Fibroblast of the conjunctiva (primary cell): ENCODE measurements around the gene ZNF202.
"Not testable (repeated sequence)": the region's sequence is repeated elsewhere in the genome, so short reads cannot be mapped to it uniquely, and the experiment has no call there.

Source experiments
- DNase-seq: peaks from one replicate; pipeline ENCODE4 v3.0.0-alpha.2; 2010; ENCODE audit warnings: low read depth

The ZNF202 gene

GRCh38 chr11:123741159-123742030, at the start of gene ZNF202:
Gene ZNF202, minus strand, starts transcription at chr11:123741660. Its CDS starts 10,772 bp downstream, at chr11:123730888.
- DNase-seq: peak; percentile 68

- DNase-seq: no peak
These were observed 42.1 kb upstream of the ZNF202 start for GRCh38 chr11:123783536-123783935.

- no peak for DNase-seq
These were observed 37.1 kb upstream of the ZNF202 start for GRCh38 chr11:123778511-123778910.

GRCh38 chr11:123775715-123776549, 34.5 kb upstream of the ZNF202 start:
- DNase-seq: no peak

GRCh38 chr11:123775289-123775688, 33.8 kb upstream of the ZNF202 start:
- DNase-seq: no peak

- DNase-seq: no peak
These were observed 32.5 kb upstream of the ZNF202 start for GRCh38 chr11:123773959-123774358.

- no peak for DNase-seq
These were observed 31.6 kb upstream of the ZNF202 start for GRCh38 chr11:123773026-123773425.

- no peak for DNase-seq
These were observed 30.2 kb upstream of the ZNF202 start for GRCh38 chr11:123771664-123772063.

- DNase-seq: no peak
These were observed 29.3 kb upstream of the ZNF202 start for GRCh38 chr11:123770712-123771111.

- no peak for DNase-seq
These were observed 24.1 kb upstream of the ZNF202 start for GRCh38 chr11:123765601-123766000.

GRCh38 chr11:123762422-123762821, 21.0 kb upstream of the ZNF202 start:
- DNase-seq: no peak

GRCh38 chr11:123760894-123761293, 19.4 kb upstream of the ZNF202 start:
- DNase-seq: no peak

GRCh38 chr11:123757976-123758375, 16.5 kb upstream of the ZNF202 start:
- DNase-seq: no peak

- DNase-seq: no peak
These were observed 14.4 kb upstream of the ZNF202 start for GRCh38 chr11:123755813-123756212.

- DNase-seq: no peak
These were observed 13.9 kb upstream of the ZNF202 start for GRCh38 chr11:123755344-123755743.

GRCh38 chr11:123754101-123754568, 12.7 kb upstream of the ZNF202 start, which contains the start of gene OR6X1:
Gene OR6X1, minus strand, starts transcription at chr11:123754518. Its CDS starts 0 bp downstream, at chr11:123754518.
- no peak for DNase-seq

- DNase-seq: no peak
These were observed 11.7 kb upstream of the ZNF202 start for GRCh38 chr11:123753110-123753509.

GRCh38 chr11:123751781-123752180, 10.3 kb upstream of the ZNF202 start:
- DNase-seq: no peak

- DNase-seq: not testable (repeated sequence)
These were observed 6.9 kb upstream of the ZNF202 start for GRCh38 chr11:123748349-123748748.

GRCh38 chr11:123745764-123746451, 4.4 kb upstream of the ZNF202 start:
- DNase-seq: no peak

GRCh38 chr11:123742724-123743120, 1.3 kb upstream of the ZNF202 start:
- no peak for DNase-seq
